ENCODE measurements around the gene ATP6V1A.

GRCh38 chr3:113743006-113743630 is 3.7 kb upstream of the ATP6V1A start:
- TF ChIP-seq CTCF (IDR thresholded peaks at IDR 0.05; ENCODE audit: low read depth, low read length) = no peak
- no peak for TF ChIP-seq POLR2A (IDR thresholded peaks at IDR 0.05; ENCODE audit: extremely low read depth, insufficient read length)
- no peak for TF ChIP-seq MAX (IDR thresholded peaks at IDR 0.05; ENCODE audit: low read depth, low read length)
- TF ChIP-seq MYC (IDR thresholded peaks at IDR 0.05; ENCODE audit: low read depth, low read length) = no peak

All from NB4 (cell line).